Neural progenitor cell (in vitro differentiated cells): Measurements from ENCODE around the gene LRRC32. TPM values are rescaled to one million over a fixed set of nuclear protein-coding genes. Genes with fewer than 3 reads are reported as not detected.

ENCODE experiments used
- DNase-seq: peaks from one replicate; pipeline ENCODE4 v3.0.0-alpha.2; 2016; ENCODE audit warnings: low spot score
- H2AFZ ChIP-seq: fragments of 200-600 bp; sonication (generic); replicated peaks from 2 replicates; pipeline ENCODE4 v1.6.1; 2016; ENCODE audit warnings: antibody characterized with exemption
- H3F3A ChIP-seq: fragments of 200-600 bp; sonication (generic); 2 replicates; pipeline ENCODE4 v1.6.1; 2016; ENCODE audit warnings: antibody characterized with exemption, low read depth
- H3K27ac ChIP-seq: fragments of 200-600 bp; sonication (generic); 2 replicates; pipeline ENCODE4 v1.5.1; 2016; ENCODE audit warnings: mild to moderate bottlenecking
- H3K27me3 ChIP-seq: fragments of 200-600 bp; sonication (generic); 2 replicates; pipeline ENCODE4 v1.6.1; 2016; ENCODE audit warnings: mild to moderate bottlenecking, moderate library complexity
- H3K36me3 ChIP-seq: fragments of 200-600 bp; sonication (generic); 2 replicates; pipeline ENCODE4 v1.5.1; 2016
- H3K4me1 ChIP-seq: fragments of 200-600 bp; sonication (generic); 2 replicates; pipeline ENCODE4 v1.6.1; 2016; ENCODE audit warnings: mixed run types
- H3K4me2 ChIP-seq: fragments of 200-600 bp; sonication (generic); 2 replicates; pipeline ENCODE4 v1.6.1; 2016
- H3K4me3 ChIP-seq: fragments of 200-600 bp; sonication (generic); 2 replicates; pipeline ENCODE4 v1.5.1; 2016
- H3K79me2 ChIP-seq: fragments of 200-600 bp; sonication (generic); 2 replicates; pipeline ENCODE4 v1.6.1; 2016; ENCODE audit warnings: low read depth
- H3K9ac ChIP-seq: fragments of 200-600 bp; sonication (generic); 2 replicates; pipeline ENCODE4 v1.6.1; 2016
- H3K9me3 ChIP-seq: fragments of 200-600 bp; sonication (generic); 2 replicates; pipeline ENCODE4 v1.5.1; 2016; ENCODE audit warnings: low read depth
- H4K20me1 ChIP-seq: fragments of 200-600 bp; sonication (generic); 2 replicates; pipeline ENCODE4 v1.6.1; 2016; ENCODE audit warnings: low read depth
- H3K27ac Mint-ChIP-seq: 3 replicates; pipeline ENCODE4 v1.8.0; 2021; ENCODE audit warnings: mixed read lengths
- H3K27me3 Mint-ChIP-seq: 2 replicates; pipeline ENCODE4 v1.8.0; 2022; ENCODE audit warnings: low read depth, mild to moderate bottlenecking, inconsistent platforms, moderate library complexity, mixed read lengths; ENCODE audit not compliant: insufficient read depth
- H3K36me3 Mint-ChIP-seq: 3 replicates; pipeline ENCODE4 v1.8.0; 2021; ENCODE audit warnings: mixed read lengths
- H3K4me1 Mint-ChIP-seq: 3 replicates; pipeline ENCODE4 v1.8.0; 2021; ENCODE audit warnings: mixed read lengths
- H3K4me3 Mint-ChIP-seq: 3 replicates; pipeline ENCODE4 v1.8.0; 2021; ENCODE audit warnings: mild to moderate bottlenecking, moderate library complexity, mixed read lengths
- H3K9me3 Mint-ChIP-seq: 3 replicates; pipeline ENCODE4 v1.8.0; 2020; ENCODE audit warnings: mixed read lengths
- EZH2 ChIP-seq: fragments of 200-600 bp; sonication (generic); IDR thresholded peaks from 2 replicates; pipeline ENCODE4 v1.6.1; 2017; ENCODE audit warnings: antibody characterized with exemption, mild to moderate bottlenecking, moderate library complexity
- EZH2phosphoT487 ChIP-seq: fragments of 200-600 bp; sonication (generic); IDR thresholded peaks from 2 replicates; pipeline ENCODE4 v1.6.1; 2017; ENCODE audit warnings: antibody characterized with exemption
- total RNA-seq: library from RNA; depleted of rRNA; stranded (reverse); fragments of >200 nt; gene quantifications from 2 replicates; pipeline ENCODE4 v1.2.3, GENCODE V29; 2015; ENCODE audit warnings: low replicate concordance
- TF ChIP-seq, protein P1 (sequence below): fragments of 200-600 bp; sonication (generic); IDR thresholded peaks from 2 replicates; pipeline ENCODE4 v1.5.1; 2017; ENCODE audit warnings: antibody characterized with exemption, mild to moderate bottlenecking

The LRRC32 gene
- total RNA-seq, 1 donor from 2014 or later: 0.21 TPM

DNA sequence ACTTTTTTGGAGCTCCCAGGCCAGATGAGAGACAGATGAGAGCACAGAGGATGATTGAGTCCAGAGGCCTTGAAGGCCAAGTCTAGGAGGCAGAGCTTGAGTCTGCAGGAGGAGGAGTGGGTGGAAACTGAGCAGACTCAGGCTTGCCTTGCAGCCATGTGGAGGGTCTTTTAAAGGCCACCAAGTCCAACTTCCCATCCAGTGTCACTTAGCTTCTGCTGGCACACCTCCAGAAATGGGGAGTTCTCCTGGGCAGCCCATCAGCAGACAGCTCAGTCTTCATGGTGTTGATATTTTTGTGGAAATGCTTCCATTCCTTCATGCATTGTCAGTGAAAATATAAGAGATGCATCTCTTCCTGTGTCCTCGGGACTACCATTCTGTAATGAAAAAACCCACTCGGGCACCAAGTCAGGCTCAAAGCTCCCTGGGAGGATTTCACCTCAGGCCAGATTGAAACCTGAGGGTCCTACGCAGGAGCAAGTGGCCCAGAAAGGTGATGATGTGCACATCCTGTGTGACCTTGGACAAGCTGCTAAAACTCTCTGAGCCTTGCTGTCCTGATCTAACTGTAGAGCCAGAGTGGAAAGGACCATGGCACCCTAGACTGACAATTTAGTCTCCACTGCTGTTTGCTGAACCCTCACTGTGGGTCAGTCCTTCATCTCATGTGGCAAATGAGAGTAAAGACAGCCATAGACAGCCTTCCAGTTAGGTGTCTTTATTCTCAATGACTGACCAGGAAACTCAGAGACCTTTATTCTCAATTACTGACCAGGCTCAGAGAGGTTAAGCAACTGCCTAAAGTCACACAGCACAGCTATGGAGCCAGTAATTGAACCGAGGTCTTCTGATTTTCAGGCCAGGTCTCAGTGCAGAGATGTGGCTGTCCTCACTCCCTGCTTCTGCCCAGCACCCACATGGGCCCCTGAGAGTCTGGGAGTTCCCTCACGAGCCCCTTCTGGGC lies 2.9 kb upstream of the LRRC32 start:
- Histone ChIP-seq H2AFZ (no peak overlapping the region), H3K4me1 (no peaks in the 10 kb centered on the region), H3F3A (peaks cover 7% of the 10 kb centered on the region), H3K79me2 (no peaks in the 10 kb centered on the region), H3K4me3 (no peak overlapping the region), H3K9me3 (no peaks in the 10 kb centered on the region), H3K9ac (no peak overlapping the region), H4K20me1 (no peaks in the 10 kb centered on the region), H3K36me3 (no peaks in the 10 kb centered on the region), H3K27me3 (peaks cover 36% of the 10 kb centered on the region), H3K4me2 (no peak overlapping the region), H3K27ac (no peak overlapping the region)
- no peaks in the 10 kb centered on the region for H3K9me3 Mint-ChIP-seq
- H3K4me1 Mint-ChIP-seq: peaks cover 30% of the 10 kb centered on the region
- TF ChIP-seq, protein P1, sequence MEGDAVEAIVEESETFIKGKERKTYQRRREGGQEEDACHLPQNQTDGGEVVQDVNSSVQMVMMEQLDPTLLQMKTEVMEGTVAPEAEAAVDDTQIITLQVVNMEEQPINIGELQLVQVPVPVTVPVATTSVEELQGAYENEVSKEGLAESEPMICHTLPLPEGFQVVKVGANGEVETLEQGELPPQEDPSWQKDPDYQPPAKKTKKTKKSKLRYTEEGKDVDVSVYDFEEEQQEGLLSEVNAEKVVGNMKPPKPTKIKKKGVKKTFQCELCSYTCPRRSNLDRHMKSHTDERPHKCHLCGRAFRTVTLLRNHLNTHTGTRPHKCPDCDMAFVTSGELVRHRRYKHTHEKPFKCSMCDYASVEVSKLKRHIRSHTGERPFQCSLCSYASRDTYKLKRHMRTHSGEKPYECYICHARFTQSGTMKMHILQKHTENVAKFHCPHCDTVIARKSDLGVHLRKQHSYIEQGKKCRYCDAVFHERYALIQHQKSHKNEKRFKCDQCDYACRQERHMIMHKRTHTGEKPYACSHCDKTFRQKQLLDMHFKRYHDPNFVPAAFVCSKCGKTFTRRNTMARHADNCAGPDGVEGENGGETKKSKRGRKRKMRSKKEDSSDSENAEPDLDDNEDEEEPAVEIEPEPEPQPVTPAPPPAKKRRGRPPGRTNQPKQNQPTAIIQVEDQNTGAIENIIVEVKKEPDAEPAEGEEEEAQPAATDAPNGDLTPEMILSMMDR: no peak
- no peak for TF ChIP-seq EZH2phosphoT487
- TF ChIP-seq EZH2: no peak
- peaks cover 5% of the 10 kb centered on the region for H3K27me3 Mint-ChIP-seq
- no peak overlapping the region for H3K27ac Mint-ChIP-seq
- H3K4me3 Mint-ChIP-seq: no peak overlapping the region
- DNase-seq: no peak
- H3K36me3 Mint-ChIP-seq: no peaks in the 10 kb centered on the region

DNA sequence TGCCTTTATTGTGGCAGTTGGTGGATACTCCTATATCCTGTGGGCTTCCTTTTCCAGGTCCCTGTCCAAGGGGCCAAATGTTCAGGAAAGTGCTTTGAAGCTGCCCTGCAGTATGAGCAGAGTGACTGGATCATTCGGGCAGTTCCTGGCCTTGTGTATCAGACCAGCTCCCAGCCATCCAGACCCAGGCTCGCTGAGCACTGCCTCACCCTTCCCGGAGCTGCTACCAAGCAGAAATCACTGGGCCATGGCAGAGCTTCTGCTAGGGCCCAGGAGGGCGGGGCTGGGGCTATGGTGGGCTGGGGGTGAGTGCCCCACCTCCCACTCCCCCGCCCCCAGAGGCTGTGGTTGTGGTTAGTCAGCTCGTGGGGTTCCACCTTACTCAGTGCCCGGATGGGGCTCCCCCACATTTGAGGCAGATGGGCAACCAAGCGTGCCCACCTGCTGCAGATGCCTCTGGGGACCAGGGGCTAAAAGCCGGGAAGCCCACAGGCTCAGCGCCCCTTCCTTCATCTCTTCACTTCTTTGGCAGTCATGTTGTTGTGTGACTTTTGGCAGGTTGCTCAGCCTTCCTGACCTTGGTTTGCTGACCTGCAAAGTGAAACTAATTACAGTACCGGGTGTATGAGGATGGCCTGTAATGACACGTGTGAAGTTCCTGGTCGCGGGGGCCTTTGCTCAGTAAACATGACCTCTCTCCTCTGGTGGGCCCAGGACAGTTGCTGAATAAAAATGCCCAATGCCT lies 2.1 kb upstream of the LRRC32 start:
- H2AFZ ChIP-seq: no peak overlapping the region
- peaks cover 7% of the 10 kb centered on the region for H3F3A ChIP-seq
- H3K27me3 Mint-ChIP-seq: peaks cover 7% of the 10 kb centered on the region

GRCh38 chr11:76671626-76672309 lies 1.2 kb upstream of the LRRC32 start:
- DNase-seq: no peak
- H3K36me3 ChIP-seq: no peaks in the 10 kb centered on the region
- H3F3A ChIP-seq: peaks cover 7% of the 10 kb centered on the region
- Mint-ChIP-seq H3K36me3 (no peaks in the 10 kb centered on the region), H3K4me1 (peaks cover 27% of the 10 kb centered on the region), H3K27ac (no peak overlapping the region), H3K9me3 (no peaks in the 10 kb centered on the region), H3K4me3 (peak overlapping the region; percentile 69), H3K27me3 (peaks cover 10% of the 10 kb centered on the region)
- TF ChIP-seq EZH2phosphoT487 (no peak), EZH2 (no peak)
- TF ChIP-seq, protein P1: no peak
- H3K4me3 ChIP-seq: no peak overlapping the region
- no peaks in the 10 kb centered on the region for H4K20me1 ChIP-seq
- no peak overlapping the region for H3K9ac ChIP-seq
- H2AFZ ChIP-seq: peak overlapping the region; percentile 93
- no peaks in the 10 kb centered on the region for H3K79me2 ChIP-seq
- H3K4me2 ChIP-seq: no peak overlapping the region
- no peak overlapping the region for H3K27ac ChIP-seq
- H3K27me3 ChIP-seq: peaks cover 36% of the 10 kb centered on the region
- no peaks in the 10 kb centered on the region for H3K9me3 ChIP-seq
- H3K4me1 ChIP-seq: peaks cover 4% of the 10 kb centered on the region

More for the DNA sequence above, 2.1 kb upstream of the LRRC32 start:
- DNase-seq: no peak
- peaks cover 36% of the 10 kb centered on the region for H3K27me3 ChIP-seq
- Mint-ChIP-seq H3K4me3 (no peak overlapping the region), H3K4me1 (peaks cover 27% of the 10 kb centered on the region), H3K9me3 (no peaks in the 10 kb centered on the region), H3K27ac (no peak overlapping the region), H3K36me3 (no peaks in the 10 kb centered on the region)
- no peak overlapping the region for H3K27ac ChIP-seq
- no peak overlapping the region for H3K4me2 ChIP-seq
- H3K4me1 ChIP-seq: no peaks in the 10 kb centered on the region
- no peaks in the 10 kb centered on the region for H3K79me2 ChIP-seq
- H3K9me3 ChIP-seq: no peaks in the 10 kb centered on the region
- no peaks in the 10 kb centered on the region for H3K36me3 ChIP-seq
- H4K20me1 ChIP-seq: no peaks in the 10 kb centered on the region
- H3K4me3 ChIP-seq: no peak overlapping the region
- no peak overlapping the region for H3K9ac ChIP-seq
- no peak for TF ChIP-seq EZH2
- TF ChIP-seq, protein P1: no peak
- no peak for TF ChIP-seq EZH2phosphoT487
